ENCODE results near the gene CARD11. TPM values are rescaled to one million over a fixed set of nuclear protein-coding genes. Genes with fewer than 3 reads are reported as not detected.

Gene CARD11
- total and polyA plus RNA-seq, 2 donors (not counting 1 experiment from before 2014, with no cell fraction given) = 0.02 TPM; not detected in 1

DNA sequence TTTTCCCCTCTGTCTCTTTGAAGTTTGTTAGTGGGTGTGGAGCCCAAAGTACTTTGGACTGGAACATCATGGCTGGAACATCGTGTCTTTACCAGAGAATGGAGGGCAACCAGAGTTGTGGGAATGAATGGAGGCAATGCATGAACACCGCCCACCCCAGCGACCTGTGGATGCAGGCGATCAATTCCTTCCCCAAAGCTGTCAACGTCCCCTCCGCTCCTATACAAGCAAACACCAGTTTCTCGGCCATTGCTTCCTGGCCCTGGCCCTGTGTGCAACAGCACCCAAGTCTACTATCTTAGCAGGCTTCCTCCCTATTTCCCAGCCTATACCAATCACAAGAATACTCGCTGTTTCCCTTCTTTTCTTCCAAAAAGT, 62.6 kb downstream of the CARD11 start:
- Histone ChIP-seq H3K4me1 (ENCODE audit: control insufficient read depth, extremely low read depth, insufficient read depth, low read length) (no peaks in the 10 kb centered on the region), H3K36me3 (ENCODE audit: control insufficient read depth, insufficient read depth, low read length) (no peaks in the 10 kb centered on the region), H3K9me3 (ENCODE audit: control insufficient read depth, insufficient read depth, low read depth, low read length) (no peaks in the 10 kb centered on the region), H2AFZ (ENCODE audit: low read length) (no peak overlapping the region), H3K4me2 (ENCODE audit: extremely low read depth, insufficient read depth, low read length) (no peak overlapping the region), H3K9ac (ENCODE audit: insufficient read depth, low read length) (no peak overlapping the region), H3K79me2 (ENCODE audit: control insufficient read depth, insufficient read depth, low read length) (no peaks in the 10 kb centered on the region), H3K27ac (ENCODE audit: insufficient read depth, low read length) (no peak overlapping the region), H4K20me1 (ENCODE audit: control insufficient read depth, extremely low read depth, insufficient read depth, low read length) (no peaks in the 10 kb centered on the region), H3K27me3 (ENCODE audit: control insufficient read depth, insufficient read depth, low read length) (no peaks in the 10 kb centered on the region), H3K4me3 (replicated peaks in 1 of 4; ENCODE audit: control extremely low read depth in 1 of 4, insufficient read depth in 1 of 4, low read depth in 3 of 4, low read length in 4 of 4) (no peak overlapping the region)
- no peak for DNase-seq (ENCODE audit: low read depth in 2 of 2)
- no peak for TF ChIP-seq EZH2 (IDR thresholded peaks at IDR 0.05; ENCODE audit: low read length, missing control alignments)
- TF ChIP-seq, protein P1, sequence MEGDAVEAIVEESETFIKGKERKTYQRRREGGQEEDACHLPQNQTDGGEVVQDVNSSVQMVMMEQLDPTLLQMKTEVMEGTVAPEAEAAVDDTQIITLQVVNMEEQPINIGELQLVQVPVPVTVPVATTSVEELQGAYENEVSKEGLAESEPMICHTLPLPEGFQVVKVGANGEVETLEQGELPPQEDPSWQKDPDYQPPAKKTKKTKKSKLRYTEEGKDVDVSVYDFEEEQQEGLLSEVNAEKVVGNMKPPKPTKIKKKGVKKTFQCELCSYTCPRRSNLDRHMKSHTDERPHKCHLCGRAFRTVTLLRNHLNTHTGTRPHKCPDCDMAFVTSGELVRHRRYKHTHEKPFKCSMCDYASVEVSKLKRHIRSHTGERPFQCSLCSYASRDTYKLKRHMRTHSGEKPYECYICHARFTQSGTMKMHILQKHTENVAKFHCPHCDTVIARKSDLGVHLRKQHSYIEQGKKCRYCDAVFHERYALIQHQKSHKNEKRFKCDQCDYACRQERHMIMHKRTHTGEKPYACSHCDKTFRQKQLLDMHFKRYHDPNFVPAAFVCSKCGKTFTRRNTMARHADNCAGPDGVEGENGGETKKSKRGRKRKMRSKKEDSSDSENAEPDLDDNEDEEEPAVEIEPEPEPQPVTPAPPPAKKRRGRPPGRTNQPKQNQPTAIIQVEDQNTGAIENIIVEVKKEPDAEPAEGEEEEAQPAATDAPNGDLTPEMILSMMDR (conservative IDR thresholded peaks at IDR 0.05 in 1 of 2, IDR thresholded peaks at IDR 0.05 in 1 of 2; ENCODE audit: low read depth in 1 of 2, low read length in 2 of 2) = no peak

DNA sequence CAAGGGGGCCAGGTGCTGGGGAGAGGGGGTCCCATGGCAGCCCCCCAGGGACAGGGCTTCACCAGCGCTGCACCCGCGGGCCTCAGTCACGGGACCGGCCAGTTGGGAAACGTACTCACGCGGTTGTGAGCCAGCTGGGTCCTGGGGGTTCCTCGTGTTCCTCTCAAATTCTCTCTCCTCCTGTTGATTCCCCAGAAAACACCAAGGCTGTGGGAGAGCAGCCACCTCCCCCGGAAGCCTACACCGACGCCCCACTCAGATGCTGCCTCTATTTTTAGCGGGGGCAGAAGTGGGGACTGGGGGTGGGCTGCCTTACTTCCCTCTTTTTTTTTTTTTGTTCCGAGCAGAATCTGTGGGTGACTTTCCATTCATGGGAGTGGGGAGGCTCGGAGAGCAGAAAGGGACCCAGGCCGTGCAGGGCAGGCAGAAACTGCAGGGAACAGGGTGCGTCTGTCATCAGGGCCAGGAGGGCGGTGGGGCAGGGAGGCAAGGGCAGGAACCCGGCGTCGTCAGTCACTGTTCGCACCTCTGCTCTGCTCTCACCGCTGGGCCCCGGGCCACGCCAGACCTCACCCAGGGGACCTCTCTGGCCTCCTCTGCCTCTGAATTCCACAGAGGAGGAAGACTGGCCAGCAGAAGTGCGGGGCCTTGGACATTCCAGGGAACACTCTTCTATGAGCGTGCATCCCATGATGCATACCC, 63.1 kb downstream of the CARD11 start:
- DNase-seq (ENCODE audit: low read depth in 2 of 2) = no peak
- no peak overlapping the region for H3K4me3 ChIP-seq (replicated peaks in 1 of 4; ENCODE audit: control extremely low read depth in 1 of 4, insufficient read depth in 1 of 4, low read depth in 3 of 4, low read length in 4 of 4)
- H3K27me3 ChIP-seq (ENCODE audit: control insufficient read depth, insufficient read depth, low read length) = no peaks in the 10 kb centered on the region
- no peaks in the 10 kb centered on the region for H3K9me3 ChIP-seq (ENCODE audit: control insufficient read depth, insufficient read depth, low read depth, low read length)
- TF ChIP-seq EZH2 (IDR thresholded peaks at IDR 0.05; ENCODE audit: low read length, missing control alignments) = no peak
- TF ChIP-seq, protein P1 (conservative IDR thresholded peaks at IDR 0.05 in 1 of 2, IDR thresholded peaks at IDR 0.05 in 1 of 2; ENCODE audit: low read depth in 1 of 2, low read length in 2 of 2) = no peak
- no peak overlapping the region for H3K4me2 ChIP-seq (ENCODE audit: extremely low read depth, insufficient read depth, low read length)
- no peaks in the 10 kb centered on the region for H3K4me1 ChIP-seq (ENCODE audit: control insufficient read depth, extremely low read depth, insufficient read depth, low read length)
- H3K36me3 ChIP-seq (ENCODE audit: control insufficient read depth, insufficient read depth, low read length) = no peaks in the 10 kb centered on the region
- H3K27ac ChIP-seq (ENCODE audit: insufficient read depth, low read length) = no peak overlapping the region
- H3K79me2 ChIP-seq (ENCODE audit: control insufficient read depth, insufficient read depth, low read length) = no peaks in the 10 kb centered on the region
- no peaks in the 10 kb centered on the region for H4K20me1 ChIP-seq (ENCODE audit: control insufficient read depth, extremely low read depth, insufficient read depth, low read length)
- no peak overlapping the region for H2AFZ ChIP-seq (ENCODE audit: low read length)
- no peak overlapping the region for H3K9ac ChIP-seq (ENCODE audit: insufficient read depth, low read length)

DNA sequence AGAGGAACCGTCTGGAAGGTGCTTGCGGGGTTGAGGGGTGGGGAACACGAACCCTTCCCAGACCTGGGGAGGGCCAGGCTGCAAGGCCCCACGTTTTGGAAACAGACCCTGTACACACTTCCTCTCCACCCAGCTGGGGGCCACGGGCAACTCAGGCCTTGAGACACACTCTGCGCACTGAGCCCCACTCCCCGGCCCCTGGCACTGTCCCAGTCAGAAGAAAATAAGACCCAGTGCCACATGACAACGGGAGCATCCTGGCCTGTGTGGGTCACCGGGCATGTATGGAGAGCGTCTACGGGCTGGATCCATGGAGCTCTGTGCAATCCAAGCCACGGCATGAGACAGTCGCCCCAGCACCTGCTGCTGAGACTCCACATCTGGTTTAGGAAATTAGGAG, 63.7 kb downstream of the CARD11 start:
- H3K4me3 ChIP-seq (replicated peaks in 1 of 4; ENCODE audit: control extremely low read depth in 1 of 4, insufficient read depth in 1 of 4, low read depth in 3 of 4, low read length in 4 of 4) = no peak overlapping the region
- no peaks in the 10 kb centered on the region for H3K4me1 ChIP-seq (ENCODE audit: control insufficient read depth, extremely low read depth, insufficient read depth, low read length)
- no peak overlapping the region for H3K27ac ChIP-seq (ENCODE audit: insufficient read depth, low read length)
- no peaks in the 10 kb centered on the region for H3K79me2 ChIP-seq (ENCODE audit: control insufficient read depth, insufficient read depth, low read length)
- H3K4me2 ChIP-seq (ENCODE audit: extremely low read depth, insufficient read depth, low read length) = no peak overlapping the region
- no peaks in the 10 kb centered on the region for H4K20me1 ChIP-seq (ENCODE audit: control insufficient read depth, extremely low read depth, insufficient read depth, low read length)
- H3K27me3 ChIP-seq (ENCODE audit: control insufficient read depth, insufficient read depth, low read length) = no peaks in the 10 kb centered on the region
- TF ChIP-seq, protein P1 (conservative IDR thresholded peaks at IDR 0.05 in 1 of 2, IDR thresholded peaks at IDR 0.05 in 1 of 2; ENCODE audit: low read depth in 1 of 2, low read length in 2 of 2) = no peak
- no peak for TF ChIP-seq EZH2 (IDR thresholded peaks at IDR 0.05; ENCODE audit: low read length, missing control alignments)
- no peak overlapping the region for H2AFZ ChIP-seq (ENCODE audit: low read length)
- H3K9me3 ChIP-seq (ENCODE audit: control insufficient read depth, insufficient read depth, low read depth, low read length) = no peaks in the 10 kb centered on the region
- H3K36me3 ChIP-seq (ENCODE audit: control insufficient read depth, insufficient read depth, low read length) = no peaks in the 10 kb centered on the region
- no peak overlapping the region for H3K9ac ChIP-seq (ENCODE audit: insufficient read depth, low read length)
- no peak for DNase-seq (ENCODE audit: low read depth in 2 of 2)

Data from fibroblast of lung (primary cell).